ENCODE data around the gene PTGER2. TPM values are rescaled to one million over a fixed set of nuclear protein-coding genes. Genes with fewer than 3 reads are reported as not detected.

Gene PTGER2
- polyA plus RNA-seq, 1 experiment: 0.43 TPM

DNA sequence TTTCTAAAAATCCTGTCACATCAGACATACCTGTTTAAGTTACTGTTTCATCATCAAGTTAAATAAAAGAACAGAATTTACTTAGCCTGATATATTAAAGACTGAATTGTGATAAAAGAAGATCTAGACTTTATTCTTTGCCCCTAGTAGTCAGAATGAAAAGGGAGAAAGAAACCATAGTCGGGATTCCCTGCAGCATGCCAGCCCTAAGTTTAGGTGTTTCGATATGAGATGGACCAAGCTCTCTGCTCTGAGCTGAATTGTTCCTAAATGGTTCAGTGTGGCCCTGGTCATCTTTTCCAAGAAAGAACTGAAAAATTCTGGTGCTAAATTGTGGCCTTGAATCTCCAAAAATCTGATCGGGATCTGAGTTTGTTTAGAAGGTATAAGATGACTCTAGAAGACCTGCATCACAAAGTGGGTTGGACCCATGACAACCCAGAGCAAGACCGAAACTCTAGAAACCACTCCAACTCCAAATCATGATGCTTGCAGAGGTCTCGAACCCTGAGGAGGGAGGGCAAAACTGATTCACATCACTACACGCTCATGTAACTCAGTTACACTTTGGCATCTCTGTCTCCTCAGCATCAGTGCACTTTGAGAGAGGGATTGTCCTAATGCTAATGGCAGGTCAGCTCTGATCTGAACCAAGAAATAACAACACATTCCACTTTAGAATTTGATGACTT, 15.7 kb downstream of the PTGER2 start:
- TF ChIP-seq, protein P1, sequence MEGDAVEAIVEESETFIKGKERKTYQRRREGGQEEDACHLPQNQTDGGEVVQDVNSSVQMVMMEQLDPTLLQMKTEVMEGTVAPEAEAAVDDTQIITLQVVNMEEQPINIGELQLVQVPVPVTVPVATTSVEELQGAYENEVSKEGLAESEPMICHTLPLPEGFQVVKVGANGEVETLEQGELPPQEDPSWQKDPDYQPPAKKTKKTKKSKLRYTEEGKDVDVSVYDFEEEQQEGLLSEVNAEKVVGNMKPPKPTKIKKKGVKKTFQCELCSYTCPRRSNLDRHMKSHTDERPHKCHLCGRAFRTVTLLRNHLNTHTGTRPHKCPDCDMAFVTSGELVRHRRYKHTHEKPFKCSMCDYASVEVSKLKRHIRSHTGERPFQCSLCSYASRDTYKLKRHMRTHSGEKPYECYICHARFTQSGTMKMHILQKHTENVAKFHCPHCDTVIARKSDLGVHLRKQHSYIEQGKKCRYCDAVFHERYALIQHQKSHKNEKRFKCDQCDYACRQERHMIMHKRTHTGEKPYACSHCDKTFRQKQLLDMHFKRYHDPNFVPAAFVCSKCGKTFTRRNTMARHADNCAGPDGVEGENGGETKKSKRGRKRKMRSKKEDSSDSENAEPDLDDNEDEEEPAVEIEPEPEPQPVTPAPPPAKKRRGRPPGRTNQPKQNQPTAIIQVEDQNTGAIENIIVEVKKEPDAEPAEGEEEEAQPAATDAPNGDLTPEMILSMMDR (IDR thresholded peaks at IDR 0.05; ENCODE audit: insufficient read depth, low read depth, low read length): no peak
- ChIA-PET CTCF (interaction anchor here (0.7 kb wide), 1 partner anchor 24 kb away, joined by 3 read pairs; no protein-coding TSS in a partner anchor), POLR2A (no interaction called here)
- no peak for DNase-seq (ENCODE audit: low read depth)
- Histone ChIP-seq H3K27me3 (ENCODE audit: control insufficient read depth, insufficient read depth, low read length) (no peaks in the 10 kb centered on the region), H3K36me3 (ENCODE audit: control insufficient read depth, insufficient read depth, low read length) (no peaks in the 10 kb centered on the region), H3K4me3 (ENCODE audit: low read depth, low read length) (no peak overlapping the region)

DNA sequence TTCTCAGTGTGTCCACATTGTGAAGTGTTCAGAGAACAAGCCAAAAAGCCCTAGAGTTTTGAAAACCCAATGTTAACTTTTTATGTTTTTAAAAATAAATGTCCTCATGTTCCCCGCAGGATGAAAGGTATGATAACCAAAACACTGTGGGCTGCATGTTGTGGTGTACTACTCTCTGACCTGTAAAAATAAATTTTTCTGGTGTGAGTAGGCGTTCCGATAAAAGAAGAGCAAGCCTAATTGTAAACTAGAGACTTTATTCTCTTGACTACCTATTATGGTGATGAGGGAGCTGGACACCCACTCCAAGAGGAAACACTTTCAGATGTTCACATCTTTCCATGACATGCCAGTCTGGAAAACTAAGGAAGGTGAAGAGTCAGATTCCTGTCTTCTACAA, 18.2 kb downstream of the PTGER2 start:
- no peak overlapping the region for H3K4me3 ChIP-seq (ENCODE audit: low read depth, low read length)
- POLR2A ChIA-PET: no interaction called here
- DNase-seq (ENCODE audit: low read depth): no peak
- H3K27me3 ChIP-seq (ENCODE audit: control insufficient read depth, insufficient read depth, low read length): no peaks in the 10 kb centered on the region
- TF ChIP-seq, protein P1 (IDR thresholded peaks at IDR 0.05; ENCODE audit: insufficient read depth, low read depth, low read length): no peak
- H3K36me3 ChIP-seq (ENCODE audit: control insufficient read depth, insufficient read depth, low read length): no peaks in the 10 kb centered on the region
- CTCF ChIA-PET: interaction anchor here (1.2 kb wide), 1 partner anchor 73 kb away, joined by 3 read pairs; no protein-coding TSS in a partner anchor

DNA sequence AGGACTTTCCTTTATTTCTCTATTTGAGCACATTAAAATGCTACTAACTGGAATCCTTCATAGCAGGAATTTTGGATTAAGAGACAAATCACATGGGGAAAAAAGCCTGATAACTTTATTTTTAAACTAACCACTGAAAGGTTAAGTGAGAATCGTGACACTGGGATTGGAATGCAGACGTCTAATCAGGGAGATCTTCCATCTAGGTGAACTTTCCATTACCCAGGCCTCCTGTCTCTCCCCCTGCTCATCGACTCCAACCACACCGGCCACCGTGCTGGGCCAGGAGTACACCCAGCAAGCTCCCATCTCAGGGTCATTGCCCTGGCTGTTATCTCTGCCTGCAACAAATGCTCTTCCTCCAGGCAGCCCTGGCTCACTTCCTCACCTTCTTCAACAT, 19.0 kb downstream of the PTGER2 start:
- Histone ChIP-seq H3K36me3 (ENCODE audit: control insufficient read depth, insufficient read depth, low read length) (no peaks in the 10 kb centered on the region), H3K27me3 (ENCODE audit: control insufficient read depth, insufficient read depth, low read length) (no peaks in the 10 kb centered on the region), H3K4me3 (ENCODE audit: low read depth, low read length) (no peak overlapping the region)
- DNase-seq (ENCODE audit: low read depth): no peak
- CTCF ChIA-PET: interaction anchor here (1.2 kb wide), 1 partner anchor 73 kb away, joined by 3 read pairs; no protein-coding TSS in a partner anchor
- POLR2A ChIA-PET: no interaction called here
- TF ChIP-seq, protein P1 (IDR thresholded peaks at IDR 0.05; ENCODE audit: insufficient read depth, low read depth, low read length): no peak

DNA sequence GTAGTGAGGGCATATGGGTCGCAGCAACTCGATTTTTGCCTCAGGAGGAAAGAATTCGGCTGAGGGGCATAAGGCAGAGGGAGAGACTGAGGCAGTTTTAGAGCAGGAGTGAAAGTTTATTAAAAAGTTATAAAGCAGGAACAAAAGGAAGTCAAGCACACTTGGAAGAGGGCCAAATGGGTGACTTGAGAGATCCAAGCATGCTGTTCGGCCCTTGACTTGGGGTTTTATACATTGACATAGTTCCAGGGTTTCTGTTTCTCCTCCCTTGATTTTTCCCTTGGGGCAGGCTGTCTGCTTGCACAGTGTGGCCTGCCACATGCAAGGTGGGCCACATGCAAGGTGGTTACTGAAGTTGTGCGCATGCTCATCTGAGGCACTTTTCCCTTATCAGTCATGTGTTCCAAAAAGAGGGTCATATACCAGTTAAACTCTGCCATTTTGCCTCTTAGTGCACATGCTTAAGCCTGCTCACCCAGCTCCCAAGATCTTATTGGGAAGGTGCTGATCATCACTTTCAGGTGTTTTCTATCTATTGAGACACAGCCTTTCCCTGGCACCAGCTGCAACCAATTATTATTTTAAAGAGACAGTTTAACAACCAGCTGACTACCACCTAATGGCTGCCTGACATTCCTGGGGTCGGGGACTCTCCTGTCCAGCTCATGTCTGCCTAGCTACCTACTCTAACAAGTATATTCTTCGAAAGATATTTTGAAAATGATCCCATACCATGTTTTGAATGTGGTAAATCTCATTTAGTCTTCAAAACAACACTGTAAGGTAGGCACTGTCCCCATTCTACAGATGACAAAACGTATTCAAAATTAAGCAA, 19.9 kb downstream of the PTGER2 start:
- POLR2A ChIA-PET: no interaction called here
- CTCF ChIA-PET: no interaction called here
- no peaks in the 10 kb centered on the region for H3K36me3 ChIP-seq (ENCODE audit: control insufficient read depth, insufficient read depth, low read length)
- no peak overlapping the region for H3K4me3 ChIP-seq (ENCODE audit: low read depth, low read length)
- DNase-seq (ENCODE audit: low read depth): no peak
- no peaks in the 10 kb centered on the region for H3K27me3 ChIP-seq (ENCODE audit: control insufficient read depth, insufficient read depth, low read length)
- TF ChIP-seq, protein P1 (IDR thresholded peaks at IDR 0.05; ENCODE audit: insufficient read depth, low read depth, low read length): no peak

DNA sequence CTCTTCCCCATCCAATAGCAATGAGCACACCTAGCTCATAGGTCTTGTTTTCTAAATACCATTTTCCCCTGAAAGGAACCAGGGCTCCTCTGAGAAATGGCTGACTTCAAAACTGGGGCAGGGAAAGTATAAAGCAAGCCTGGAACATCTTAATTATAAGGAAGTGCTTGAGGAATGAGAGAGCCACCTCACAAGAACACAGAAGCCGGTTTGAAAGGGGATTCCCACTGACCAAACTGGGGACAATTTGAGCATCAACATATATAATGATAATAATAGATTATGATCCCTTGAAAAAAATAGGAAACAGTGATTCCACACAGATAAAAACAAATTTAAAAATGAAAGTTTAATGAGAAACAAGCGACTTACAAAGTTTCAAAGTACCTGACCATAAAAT, 22.1 kb downstream of the PTGER2 start:
- Histone ChIP-seq H3K4me3 (ENCODE audit: low read depth, low read length) (no peak overlapping the region), H3K27me3 (ENCODE audit: control insufficient read depth, insufficient read depth, low read length) (no peaks in the 10 kb centered on the region), H3K36me3 (ENCODE audit: control insufficient read depth, insufficient read depth, low read length) (no peaks in the 10 kb centered on the region)
- ChIA-PET POLR2A (no interaction called here), CTCF (interaction anchor here (0.8 kb wide), 1 partner anchor 10 kb away, joined by 4 read pairs; no protein-coding TSS in a partner anchor)
- DNase-seq (ENCODE audit: low read depth): no peak
- TF ChIP-seq, protein P1 (IDR thresholded peaks at IDR 0.05; ENCODE audit: insufficient read depth, low read depth, low read length): no peak

All from BJ (cell line).